NCI-H1105 (cell line): ENCODE data around the gene BRD4.
A peak's percentile ranks its signal among the peaks of the same experiment; 100 is the strongest.
"Not testable (repeated sequence)": the region's sequence is repeated elsewhere in the genome, so short reads cannot be mapped to it uniquely, and the experiment has no call there.

Experiments
- DNase-seq: peaks from one replicate; lab custom pipeline; 2025; lab: John Stamatoyannopoulos, UW

The BRD4 gene

DNA sequence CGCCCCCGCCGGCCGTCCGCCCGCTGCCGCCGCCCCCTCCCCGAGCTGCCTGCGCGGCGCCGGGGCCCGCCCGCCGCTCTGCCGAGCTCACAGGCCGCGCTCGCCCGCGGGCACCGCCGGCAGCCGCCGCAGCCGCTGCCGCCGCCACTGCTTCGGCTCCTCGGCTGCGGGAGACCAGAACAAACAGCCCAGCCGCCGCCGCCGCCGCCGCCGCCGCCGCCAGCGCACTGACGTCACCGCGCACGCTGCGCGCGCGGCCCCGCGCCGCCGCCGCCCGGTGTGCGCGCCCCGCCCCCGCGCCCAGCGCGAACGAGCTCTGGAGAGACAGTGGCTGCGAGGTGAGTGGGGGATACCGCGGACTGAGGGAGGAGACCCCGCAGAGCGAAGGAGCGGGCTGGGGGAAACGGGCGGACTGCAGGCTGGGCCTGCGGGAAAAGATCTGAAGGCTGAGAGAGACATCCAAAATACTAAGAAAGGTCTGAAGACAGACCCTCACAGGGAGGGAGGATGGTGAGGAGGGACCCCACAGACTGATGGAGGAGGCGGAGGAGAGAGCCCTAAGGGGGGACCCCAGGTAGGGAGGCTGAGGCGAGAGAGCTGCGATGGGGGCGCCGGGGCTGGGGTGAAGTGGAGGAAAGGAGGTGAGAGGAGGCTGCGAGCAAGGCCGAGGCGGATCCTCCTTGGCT is at the start of gene BRD4:
BRD4 (minus strand) TSS at position 229 of the 686 bp plus-strand sequence. CDS start 59,440 bp downstream, outside the sequence.
- peak; percentile 70 for DNase-seq

DNA sequence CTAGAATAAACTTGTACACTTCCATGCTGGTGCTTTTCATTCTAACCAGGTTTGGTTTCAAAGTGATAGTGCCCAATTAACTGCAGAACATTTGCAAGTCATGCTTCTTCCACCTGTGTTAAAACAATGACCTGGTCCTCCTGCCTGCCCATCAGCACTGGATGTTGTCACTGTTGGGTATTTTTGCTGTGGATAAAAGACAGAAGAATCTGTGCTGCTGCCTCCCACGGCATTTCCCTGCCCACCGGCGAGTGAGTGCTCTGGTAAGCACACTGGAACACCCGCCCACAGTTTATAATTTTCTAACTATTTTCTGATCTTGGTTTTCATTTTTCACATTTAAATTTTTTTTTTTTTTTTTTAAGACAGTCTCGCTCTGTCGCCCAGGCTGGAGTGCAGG is 49.5 kb upstream of the BRD4 start:
- no peak for DNase-seq

DNA sequence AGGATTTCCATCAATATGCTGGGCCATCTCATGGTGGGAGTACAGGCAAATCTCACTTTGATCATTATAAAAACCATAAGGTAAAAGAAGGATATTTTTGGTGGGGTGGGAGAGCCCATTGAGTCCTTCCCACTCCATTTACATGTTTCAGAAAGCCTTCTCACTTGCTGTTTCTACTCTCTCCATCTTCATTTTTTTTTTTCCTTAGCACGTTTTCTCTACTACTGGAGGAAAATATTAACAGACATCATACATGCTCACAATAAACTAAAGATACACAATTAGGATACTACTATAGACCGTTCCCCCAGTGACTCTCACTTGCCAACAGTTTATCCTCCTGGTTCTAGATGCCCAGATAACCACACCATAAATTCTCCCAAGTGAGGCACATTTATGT is 49.1 kb upstream of the BRD4 start:
- no peak for DNase-seq

- peak; percentile 78 for DNase-seq
These were observed 47.8 kb upstream of the BRD4 start for GRCh38 chr19:15379999-15380647.

- DNase-seq, result peak; percentile 97
These were observed 47.0 kb upstream of the BRD4 start, which contains the start of gene AKAP8 for GRCh38 chr19:15379083-15379998. TSS of gene AKAP8 (minus strand) at chr19:15379787. CDS start at chr19:15379731, 56 bp downstream.

DNA sequence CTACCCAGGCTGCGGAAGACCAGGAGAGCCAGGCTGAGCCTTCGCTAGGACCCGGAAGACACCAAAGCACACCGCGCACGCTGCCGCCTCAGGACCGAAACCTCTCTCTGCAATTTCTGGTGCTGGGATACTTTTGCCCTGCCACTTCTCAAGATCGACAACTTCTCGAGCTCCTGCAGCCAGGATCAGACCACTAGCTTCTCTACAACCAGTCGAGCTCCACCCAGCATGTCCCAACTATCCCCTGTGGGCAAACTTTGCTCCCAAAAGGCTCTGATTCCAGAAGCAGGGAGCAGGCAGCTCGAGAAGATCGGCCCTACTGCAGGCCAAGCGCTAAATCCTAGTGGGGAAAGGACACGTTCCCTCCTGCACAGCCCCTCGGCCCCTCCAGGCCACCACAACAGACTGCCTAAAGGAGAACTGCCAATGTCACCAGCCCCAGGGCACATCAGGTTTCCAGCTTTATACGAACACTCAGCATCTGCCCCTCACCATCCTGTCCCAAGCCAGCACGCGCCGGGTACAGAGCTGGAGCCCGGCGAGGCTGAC is 46.3 kb upstream of the BRD4 start:
- peak; percentile 14 for DNase-seq

GRCh38 chr19:15374796-15375440 is 42.6 kb upstream of the BRD4 start:
- DNase-seq, result no peak

DNA sequence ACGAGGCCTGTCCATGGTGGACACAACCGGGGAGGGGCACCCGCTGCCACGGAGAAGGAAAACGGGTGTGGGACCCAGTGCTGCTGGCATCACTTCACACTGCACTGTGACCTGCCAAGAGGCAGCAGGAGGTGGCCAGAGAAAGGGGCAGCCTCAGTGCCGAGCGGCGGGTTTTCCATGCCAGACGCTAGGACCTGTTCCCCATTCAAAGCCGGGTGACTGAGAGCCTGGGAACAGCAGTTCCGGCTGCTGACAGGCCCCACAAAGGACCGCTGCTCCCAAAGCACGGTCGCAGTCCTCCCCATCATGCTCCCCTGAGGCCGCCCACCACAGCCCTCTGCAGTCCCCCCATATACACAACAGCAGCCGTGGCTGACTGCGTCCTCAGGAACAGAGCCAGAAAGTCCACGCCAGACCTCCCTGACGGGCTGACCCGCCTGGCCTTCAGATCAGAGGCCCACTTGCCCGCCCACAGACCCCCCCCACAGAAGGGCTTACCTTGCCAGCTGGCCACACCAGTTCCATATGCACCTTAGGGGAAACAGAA is 41.8 kb upstream of the BRD4 start:
- DNase-seq, result no peak

DNA sequence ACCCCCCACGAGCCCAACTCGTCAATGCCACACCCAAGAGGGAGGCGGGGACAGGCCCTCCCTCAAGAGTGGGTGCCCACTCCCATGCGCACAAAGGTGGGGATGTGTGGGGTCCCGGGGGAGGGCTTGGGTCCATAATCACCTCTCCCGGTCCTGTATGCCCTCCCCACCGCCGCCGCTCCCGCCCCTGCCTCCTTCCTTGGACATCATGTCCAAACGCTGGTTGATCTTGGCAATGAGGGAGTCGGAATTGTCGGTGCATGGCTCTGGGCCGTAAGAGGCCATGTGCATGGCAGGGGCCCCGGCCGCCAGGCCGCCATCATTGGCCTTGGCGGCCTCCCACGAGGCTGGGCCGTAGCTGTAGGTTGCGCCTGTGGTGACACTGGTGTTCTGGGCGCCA is 41.3 kb upstream of the BRD4 start:
- no peak for DNase-seq

DNA sequence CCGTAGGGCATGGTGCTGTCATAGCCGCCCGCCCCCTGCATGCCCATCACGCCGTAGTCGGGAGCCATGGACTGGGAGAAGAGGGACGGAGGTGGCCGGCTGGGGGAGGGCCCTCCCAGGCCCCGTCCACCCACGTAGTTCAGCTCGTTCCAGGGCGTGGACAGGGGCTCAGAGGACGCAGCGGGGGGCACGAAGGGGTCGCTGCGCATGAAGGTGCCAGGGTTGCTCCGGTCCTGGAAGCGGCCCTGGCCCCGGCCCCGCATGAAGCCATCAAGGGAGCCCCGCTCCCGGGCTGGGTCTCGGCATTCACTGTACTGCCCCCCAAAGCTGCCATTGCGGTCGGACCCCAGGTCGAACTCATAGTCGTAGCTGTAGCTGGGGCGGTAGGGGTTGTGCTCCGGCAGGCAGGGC is 40.6 kb upstream of the BRD4 start:
- DNase-seq, result no peak

DNA sequence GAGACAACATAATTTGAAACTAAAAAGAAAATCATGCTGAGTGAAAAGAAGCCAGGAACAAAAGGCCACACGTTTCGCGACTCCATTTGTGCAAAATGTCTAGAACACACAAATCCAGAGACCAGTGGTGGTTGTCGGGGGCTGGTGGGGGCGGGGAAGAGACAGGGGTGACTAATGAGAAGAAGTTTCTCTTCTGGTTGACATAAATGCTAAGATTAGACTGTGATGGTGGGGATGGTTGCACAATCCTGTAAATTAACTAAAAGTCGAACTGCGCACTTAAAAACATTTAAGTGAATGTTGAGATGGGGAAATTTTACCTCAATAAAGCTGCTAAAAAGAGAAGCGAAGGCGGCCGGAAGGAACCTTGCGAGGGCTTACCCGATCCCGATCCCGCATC is 40.1 kb upstream of the BRD4 start:
- DNase-seq, result no peak

GRCh38 chr19:15371786-15372380 is 39.5 kb upstream of the BRD4 start:
- DNase-seq, result no peak

- no peak for DNase-seq
These were observed 38.8 kb upstream of the BRD4 start for GRCh38 chr19:15371119-15371518.

DNA sequence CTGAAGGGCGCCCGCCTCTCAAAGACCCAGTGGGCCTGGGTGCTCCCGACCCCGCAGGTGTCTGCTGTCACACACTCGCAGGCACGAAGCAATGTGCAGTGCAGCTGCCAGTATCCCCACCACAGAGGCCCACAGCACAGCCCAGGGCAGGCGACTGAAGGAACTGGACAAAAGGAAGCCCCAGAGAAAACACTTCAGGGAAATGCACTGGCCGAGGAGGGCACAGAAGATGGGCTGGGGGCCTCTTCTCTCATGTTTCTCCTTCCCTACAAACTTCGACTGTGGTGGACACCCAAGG is 37.2 kb upstream of the BRD4 start:
- no peak for DNase-seq

- no peak for DNase-seq
These were observed 36.7 kb upstream of the BRD4 start for GRCh38 chr19:15368798-15369593.

DNA sequence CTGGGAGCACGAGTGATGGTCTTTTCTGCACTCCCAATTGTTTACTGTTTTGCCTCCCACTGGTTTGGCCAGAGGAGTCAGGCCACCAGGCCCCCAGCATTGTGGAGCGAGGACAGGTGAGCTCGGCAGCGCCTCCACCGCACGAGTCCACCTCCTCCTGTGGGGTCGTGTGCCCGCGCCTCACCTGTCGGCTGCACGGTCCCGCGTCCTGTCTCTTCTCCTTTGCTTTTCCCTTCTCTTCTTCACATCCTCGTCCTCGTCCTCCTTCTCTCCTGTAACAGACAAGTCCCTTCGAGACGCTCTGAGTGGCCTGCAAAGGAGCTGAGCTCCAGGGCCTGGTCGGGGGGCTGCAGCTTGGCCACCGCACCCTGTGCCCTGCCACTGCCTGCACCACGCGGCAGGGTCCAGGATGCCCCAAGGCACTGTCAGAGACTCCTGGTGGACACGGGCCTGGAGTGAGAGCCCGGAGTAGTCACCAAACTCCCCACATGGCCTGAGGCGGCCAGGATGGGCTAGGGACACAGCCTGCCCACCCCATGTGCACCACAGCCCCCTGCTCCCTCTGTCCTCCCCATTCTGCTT is 35.8 kb upstream of the BRD4 start:
- DNase-seq, result no peak

- no peak for DNase-seq
These were observed 35.1 kb upstream of the BRD4 start for GRCh38 chr19:15367439-15367838.

DNA sequence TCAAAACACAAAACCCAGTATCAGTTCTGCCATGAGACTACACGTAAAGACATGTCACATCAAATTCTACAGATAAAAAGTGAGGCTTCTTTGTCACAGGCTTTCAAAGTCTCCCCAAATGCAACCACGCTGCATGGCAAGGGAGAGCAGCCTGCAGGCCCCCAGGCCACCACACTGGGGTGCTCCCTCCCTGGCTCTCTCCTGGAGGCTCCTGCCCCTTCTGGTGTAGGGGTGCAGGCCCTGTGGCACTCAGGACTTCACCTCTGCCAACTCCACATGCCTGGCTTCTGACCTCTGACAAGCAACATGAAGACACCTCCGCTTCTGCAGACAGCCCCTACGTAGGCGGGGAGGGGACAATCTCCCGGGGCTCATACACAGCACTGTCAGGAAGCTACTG is 32.9 kb upstream of the BRD4 start:
- no peak for DNase-seq

- DNase-seq, result not testable (repeated sequence)
These were observed 31.5 kb upstream of the BRD4 start for GRCh38 chr19:15363791-15364190.

DNA sequence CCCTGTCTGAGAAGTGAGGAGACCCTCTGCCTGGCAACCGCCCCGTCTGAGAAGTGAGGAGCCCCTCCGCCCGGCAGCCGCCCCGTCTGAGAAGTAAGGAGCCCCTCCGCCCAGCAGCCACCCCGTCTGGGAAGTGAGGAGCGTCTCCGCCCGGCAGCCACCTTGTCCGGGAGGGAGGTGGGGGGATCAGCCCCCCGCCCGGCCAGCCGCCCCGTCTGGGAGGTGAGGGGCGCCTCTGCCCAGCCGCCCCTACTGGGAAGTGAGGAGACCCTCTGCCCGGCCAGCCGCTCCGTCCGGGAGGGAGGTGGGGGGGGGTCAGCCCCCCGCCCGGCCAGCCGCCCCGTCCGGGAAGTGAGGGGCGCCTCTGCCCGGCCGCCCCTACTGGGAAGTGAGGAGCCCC is 30.7 kb upstream of the BRD4 start:
- DNase-seq, result not testable (repeated sequence)
